Gastrocnemius medialis (tissue), 4 donors: ENCODE results near the gene RIMKLB. TPM values are rescaled to one million over a fixed set of nuclear protein-coding genes. Genes with fewer than 3 reads are reported as not detected.

Source experiments
- ATAC-seq, 2 donors: fragments of 150-250 bp; one replicate each; pipeline ENCODE4 v1.9.1; 2016
- DNase-seq, 2 donors: peaks; one replicate each; pipeline ENCODE4 v3.0.0-alpha.2; 2019
- H3K27ac ChIP-seq, 4 donors: fragments of 200-600 bp; sonication (generic); 1 replicate in 1 of 4; 2 replicates in 3 of 4; pipeline ENCODE4 v1.5.1; 2016 to 2018; ENCODE audit warnings: mild to moderate bottlenecking in 2 of 4, moderate library complexity in 1 of 4
- H3K27me3 ChIP-seq, 3 donors: fragments of 200-600 bp; sonication (generic) in 2 of 3; 1 replicate in 1 of 3; 2 replicates in 2 of 3; pipeline versions ENCODE4 v1.5.1 to v1.6.0; 2016 to 2019; ENCODE audit warnings: mild to moderate bottlenecking in 1 of 3, moderate library complexity in 1 of 3
- H3K36me3 ChIP-seq, 2 donors: fragments of 200-600 bp; sonication (generic) in 1 of 2; one replicate each; pipeline ENCODE4 v1.5.1; 2017 to 2018
- H3K4me1 ChIP-seq, 2 donors: fragments of 200-600 bp; sonication (generic) in 1 of 2; one replicate each; pipeline ENCODE4 v1.5.1; 2016 to 2017; ENCODE audit warnings: mild to moderate bottlenecking in 2 of 2
- H3K4me3 ChIP-seq, 4 donors: fragments of 200-600 bp; sonication (generic) in 3 of 4; 1 replicate in 1 of 4; 2 replicates in 3 of 4; pipeline ENCODE4 v1.5.1; 2016 to 2019; ENCODE audit warnings: mild to moderate bottlenecking in 2 of 4
- H3K9me3 ChIP-seq, 3 donors: fragments of 200-600 bp; sonication (generic) in 2 of 3; 1 replicate in 1 of 3; 2 replicates in 2 of 3; pipeline ENCODE4 v1.5.1; 2016 to 2019
- POLR2A ChIP-seq, 2 donors: fragments of 450-650 bp; IDR thresholded peaks; one replicate each; pipeline ENCODE4 v1.6.1; 2017; ENCODE audit warnings: antibody characterized with exemption in 2 of 2, mild to moderate bottlenecking in 2 of 2, moderate library complexity in 2 of 2
- in situ Hi-C, 4 donors: fragments of 200-750 bp; cut with MboI; loops; one replicate each; pipeline versions ENCODE4 v1.15.0 to v1.8.0; 2017; ENCODE audit warnings: low sequenced_read_pairs in 4 of 4
- intact Hi-C: fragments of 100-400 bp; cut with DNase I; formaldehyde crosslinking; loops from one replicate; pipeline ENCODE4 v1.15.1; 2023; ENCODE audit warnings: low total_unique reads
- total RNA-seq, 4 donors: library from RNA; depleted of rRNA; stranded (reverse); fragments of >200 nt; gene quantifications; one replicate each; pipeline versions ENCODE4 v1.1.0 to v1.2.3, GENCODE V29; 2016
- TF ChIP-seq, protein P1 (sequence below), 5 experiments: fragments of 450-650 bp in 3 of 5; fragments of 200-600 bp in 2 of 5; sonication (generic) in 2 of 5; IDR thresholded peaks in 4 of 5; conservative IDR thresholded peaks in 1 of 5; 1 replicate in 4 of 5; 2 replicates in 1 of 5; pipeline ENCODE4 v1.5.1; 2016 to 2019; ENCODE audit warnings: antibody characterized with exemption in 5 of 5, mild to moderate bottlenecking in 3 of 5, moderate library complexity in 3 of 5

Gene RIMKLB
- total RNA-seq, 4 donors from 2014 or later = 6.9 to 13.7 (median 11.5) TPM

DNA sequence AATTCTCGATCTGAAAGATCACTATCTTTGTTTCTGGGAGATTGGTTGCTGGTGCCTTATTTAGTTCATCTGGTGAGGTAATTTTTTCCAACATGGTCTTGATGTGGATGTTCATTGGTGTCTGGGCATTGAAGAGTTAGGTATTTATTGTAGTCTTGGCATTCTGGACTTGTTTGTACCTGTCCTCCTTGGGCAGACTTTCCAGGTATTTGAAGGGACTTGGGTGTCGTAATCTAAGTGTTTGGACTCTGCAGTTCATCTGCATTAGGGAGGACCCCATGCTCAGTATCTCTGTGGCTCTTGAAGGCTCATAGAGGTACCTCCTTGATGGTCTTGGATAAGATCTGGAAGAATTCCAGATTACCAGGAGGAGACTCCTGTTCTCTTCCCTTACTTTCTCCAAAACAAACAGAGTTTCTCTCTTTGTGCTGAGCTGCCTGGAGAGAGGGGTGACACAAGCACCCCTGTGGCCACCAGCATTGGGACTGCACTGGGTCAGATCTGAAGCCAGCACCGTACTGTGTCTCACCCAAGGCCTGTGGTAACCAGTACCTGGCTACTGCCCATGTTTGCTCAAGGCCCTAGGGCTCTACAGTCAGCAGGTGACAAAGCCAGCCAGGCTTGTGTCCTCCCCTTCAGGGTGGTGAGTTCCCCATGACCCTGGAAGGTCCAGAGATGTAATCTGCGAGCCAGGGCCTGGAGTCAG is 129.9 kb downstream of the RIMKLB start:
- no peak overlapping the region for H3K4me3 ChIP-seq
- in situ Hi-C loops (no loop called here), intact Hi-C loops (no loop called here)
- TF ChIP-seq, protein P1, sequence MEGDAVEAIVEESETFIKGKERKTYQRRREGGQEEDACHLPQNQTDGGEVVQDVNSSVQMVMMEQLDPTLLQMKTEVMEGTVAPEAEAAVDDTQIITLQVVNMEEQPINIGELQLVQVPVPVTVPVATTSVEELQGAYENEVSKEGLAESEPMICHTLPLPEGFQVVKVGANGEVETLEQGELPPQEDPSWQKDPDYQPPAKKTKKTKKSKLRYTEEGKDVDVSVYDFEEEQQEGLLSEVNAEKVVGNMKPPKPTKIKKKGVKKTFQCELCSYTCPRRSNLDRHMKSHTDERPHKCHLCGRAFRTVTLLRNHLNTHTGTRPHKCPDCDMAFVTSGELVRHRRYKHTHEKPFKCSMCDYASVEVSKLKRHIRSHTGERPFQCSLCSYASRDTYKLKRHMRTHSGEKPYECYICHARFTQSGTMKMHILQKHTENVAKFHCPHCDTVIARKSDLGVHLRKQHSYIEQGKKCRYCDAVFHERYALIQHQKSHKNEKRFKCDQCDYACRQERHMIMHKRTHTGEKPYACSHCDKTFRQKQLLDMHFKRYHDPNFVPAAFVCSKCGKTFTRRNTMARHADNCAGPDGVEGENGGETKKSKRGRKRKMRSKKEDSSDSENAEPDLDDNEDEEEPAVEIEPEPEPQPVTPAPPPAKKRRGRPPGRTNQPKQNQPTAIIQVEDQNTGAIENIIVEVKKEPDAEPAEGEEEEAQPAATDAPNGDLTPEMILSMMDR (IDR thresholded peaks at IDR 0.05 in 4 of 5, conservative IDR thresholded peaks at IDR 0.05 in 1 of 5) = no peak
- no peak for TF ChIP-seq POLR2A (IDR thresholded peaks at IDR 0.05)
- H3K27me3 ChIP-seq = peaks cover 0 to 2% (median 0%) of the 10 kb centered on the region in 3 donors
- H3K36me3 ChIP-seq = no peaks in the 10 kb centered on the region
- peaks cover 0 to 8% (median 0%) of the 10 kb centered on the region in 3 donors for H3K9me3 ChIP-seq
- ATAC-seq = no peak
- DNase-seq = no peak
- H3K27ac ChIP-seq = no peak overlapping the region
- no peaks in the 10 kb centered on the region for H3K4me1 ChIP-seq

DNA sequence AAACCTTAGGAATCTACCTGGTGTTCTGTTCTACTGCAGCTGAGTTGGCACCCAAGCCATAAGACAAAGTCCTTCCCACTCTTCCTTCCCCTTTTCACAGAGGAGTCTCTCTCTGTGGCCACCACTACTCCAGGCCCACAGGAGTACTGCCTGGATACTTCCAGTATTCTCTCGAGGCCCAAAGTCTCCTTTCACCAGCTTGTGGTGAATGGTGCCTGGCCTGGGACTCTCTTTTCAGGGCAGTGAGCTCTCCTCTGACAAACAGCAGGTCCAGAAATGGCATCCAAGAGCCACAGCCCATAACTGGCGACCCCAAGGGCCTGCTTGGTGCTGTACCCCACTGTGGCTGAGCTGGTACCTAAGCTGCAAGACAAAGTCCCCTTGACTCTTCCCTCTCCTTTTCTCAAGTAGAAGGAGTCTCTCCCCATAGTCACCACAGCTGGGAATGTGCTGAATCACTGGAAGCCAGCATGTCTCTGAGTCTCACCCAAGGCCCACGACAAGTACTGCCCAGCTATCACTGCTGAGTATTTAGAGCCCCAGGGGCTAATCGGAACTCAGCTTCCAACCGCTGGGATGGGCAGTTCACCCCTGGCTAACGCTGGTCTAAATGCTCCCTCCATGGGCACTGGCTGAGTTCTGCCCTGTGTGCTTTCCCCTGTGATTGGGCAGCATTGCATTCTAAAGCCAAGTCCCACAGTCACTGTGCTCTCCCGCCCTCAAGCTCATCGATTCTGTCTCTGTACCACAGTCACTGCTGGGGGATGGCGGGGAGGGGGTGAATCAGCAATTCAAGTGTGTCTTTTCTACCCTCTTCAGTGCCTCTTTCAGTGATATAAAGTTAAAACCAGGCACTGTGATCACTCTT is 130.7 kb downstream of the RIMKLB start:
- DNase-seq = no peak
- no peak overlapping the region for H3K4me3 ChIP-seq
- H3K27ac ChIP-seq = no peak overlapping the region
- in situ Hi-C loops = no loop called here
- H3K36me3 ChIP-seq = no peaks in the 10 kb centered on the region
- intact Hi-C loops = no loop called here
- no peak for ATAC-seq
- H3K27me3 ChIP-seq = peaks cover 0 to 2% (median 0%) of the 10 kb centered on the region in 3 donors
- peaks cover 0 to 8% (median 0%) of the 10 kb centered on the region in 3 donors for H3K9me3 ChIP-seq
- H3K4me1 ChIP-seq = no peaks in the 10 kb centered on the region
- TF ChIP-seq, protein P1 (IDR thresholded peaks at IDR 0.05 in 4 of 5, conservative IDR thresholded peaks at IDR 0.05 in 1 of 5) = no peak
- TF ChIP-seq POLR2A (IDR thresholded peaks at IDR 0.05) = no peak

DNA sequence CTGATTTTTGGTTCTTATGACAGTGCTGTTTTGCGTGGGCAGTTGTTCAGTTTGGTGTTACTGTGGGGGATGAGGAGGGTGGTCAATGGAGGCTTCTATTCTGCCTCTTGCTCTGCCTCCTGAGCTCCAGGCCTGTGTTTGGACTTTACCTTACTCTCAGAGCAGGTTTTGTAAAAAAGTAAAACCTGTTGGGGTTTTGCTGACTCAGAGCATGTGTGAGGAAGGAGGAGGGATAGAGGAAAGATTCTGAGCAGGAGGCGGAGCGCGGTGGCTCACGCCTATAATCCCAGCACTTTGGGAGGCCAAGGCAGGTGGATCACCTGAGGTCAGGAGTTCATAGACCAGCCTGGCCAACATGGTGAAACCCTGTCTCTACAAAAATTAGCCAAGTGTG is 131.3 kb downstream of the RIMKLB start:
- ATAC-seq (no peak), DNase-seq (no peak)
- peaks cover 0 to 2% (median 0%) of the 10 kb centered on the region in 3 donors for H3K27me3 ChIP-seq
- H3K4me1 ChIP-seq = no peaks in the 10 kb centered on the region
- TF ChIP-seq, protein P1 (IDR thresholded peaks at IDR 0.05 in 4 of 5, conservative IDR thresholded peaks at IDR 0.05 in 1 of 5) = no peak
- no peak for TF ChIP-seq POLR2A (IDR thresholded peaks at IDR 0.05)
- no peaks in the 10 kb centered on the region for H3K36me3 ChIP-seq
- in situ Hi-C loops (no loop called here), intact Hi-C loops (no loop called here)
- no peak overlapping the region for H3K4me3 ChIP-seq
- H3K9me3 ChIP-seq = peaks cover 0 to 8% (median 0%) of the 10 kb centered on the region in 3 donors
- no peak overlapping the region for H3K27ac ChIP-seq

DNA sequence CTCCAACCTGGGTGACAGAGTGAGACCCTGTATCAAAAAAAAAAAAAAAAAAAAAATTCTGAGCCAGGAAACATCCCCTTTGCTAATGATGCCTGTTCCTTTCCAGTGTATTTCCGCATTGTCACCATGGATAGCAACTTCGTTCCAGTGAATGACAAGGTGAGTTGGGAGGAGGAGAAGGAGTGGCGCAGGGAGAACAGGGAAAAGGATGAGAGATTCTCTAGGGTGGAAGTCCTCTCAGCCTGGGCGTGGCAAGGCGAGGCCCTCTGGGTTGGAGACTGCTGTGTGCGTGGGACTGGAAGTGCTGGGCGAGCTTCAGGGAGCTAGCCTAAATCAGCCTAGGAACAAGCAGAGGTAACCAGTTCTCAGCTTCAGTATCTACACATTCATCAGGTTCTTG is 131.8 kb downstream of the RIMKLB start:
- Histone ChIP-seq H3K36me3 (no peaks in the 10 kb centered on the region), H3K27ac (no peak overlapping the region), H3K27me3 (peaks cover 0 to 2% (median 0%) of the 10 kb centered on the region in 3 donors), H3K9me3 (peaks cover 0 to 8% (median 0%) of the 10 kb centered on the region in 3 donors), H3K4me1 (no peaks in the 10 kb centered on the region), H3K4me3 (no peak overlapping the region)
- intact Hi-C loops (no loop called here), in situ Hi-C loops (no loop called here)
- no peak for TF ChIP-seq POLR2A (IDR thresholded peaks at IDR 0.05)
- TF ChIP-seq, protein P1 (IDR thresholded peaks at IDR 0.05 in 4 of 5, conservative IDR thresholded peaks at IDR 0.05 in 1 of 5) = no peak
- no peak for ATAC-seq
- no peak for DNase-seq
